OCI-M2 (cell line): ENCODE data around the gene PXK.

Source experiments
- DNase-seq: peaks from one replicate; lab custom pipeline; 2025; ENCODE audit not compliant: unreplicated experiment; lab: John Stamatoyannopoulos, UW

Gene PXK

DNA sequence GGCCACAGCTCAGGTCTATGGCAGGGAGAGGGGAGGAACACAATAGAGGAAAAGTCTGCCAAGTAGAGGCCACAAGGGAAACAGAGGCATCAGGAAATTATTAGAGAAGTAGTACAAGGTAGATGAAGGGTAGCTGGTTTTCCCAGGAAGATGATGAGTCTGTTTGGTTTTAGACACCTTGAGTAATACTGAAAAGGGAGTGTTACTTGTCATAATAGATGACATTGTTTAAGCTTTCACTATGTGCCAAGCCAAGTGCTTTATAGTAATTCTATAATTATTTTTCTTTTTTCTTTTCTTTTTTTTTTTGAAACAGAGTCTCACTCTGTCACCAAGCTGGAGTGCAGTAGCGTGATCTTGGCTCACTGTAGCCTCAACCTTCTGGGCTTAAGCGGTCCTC lies 13.7 kb downstream of the PXK start:
- DNase-seq, result no peak

DNA sequence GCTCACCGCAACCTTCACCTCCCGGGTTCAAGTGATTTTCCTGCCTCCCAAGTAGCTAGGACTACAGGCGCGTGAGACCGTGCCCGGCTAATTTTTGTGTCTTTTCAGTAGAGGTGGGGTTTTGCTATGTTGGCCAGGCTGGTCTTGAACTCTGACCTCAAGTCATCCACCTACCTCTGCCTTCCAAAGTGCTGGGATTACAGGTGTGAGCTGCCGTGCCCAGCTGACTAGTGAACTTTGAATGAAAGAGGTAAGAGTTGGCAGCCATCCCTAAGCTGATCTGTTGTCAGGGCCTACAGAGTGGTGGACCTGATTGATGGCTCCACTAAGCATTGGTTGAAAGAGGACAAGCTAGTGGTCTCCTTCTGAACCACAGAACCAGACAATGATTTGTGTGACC lies 15.3 kb downstream of the PXK start:
- DNase-seq, result no peak

DNA sequence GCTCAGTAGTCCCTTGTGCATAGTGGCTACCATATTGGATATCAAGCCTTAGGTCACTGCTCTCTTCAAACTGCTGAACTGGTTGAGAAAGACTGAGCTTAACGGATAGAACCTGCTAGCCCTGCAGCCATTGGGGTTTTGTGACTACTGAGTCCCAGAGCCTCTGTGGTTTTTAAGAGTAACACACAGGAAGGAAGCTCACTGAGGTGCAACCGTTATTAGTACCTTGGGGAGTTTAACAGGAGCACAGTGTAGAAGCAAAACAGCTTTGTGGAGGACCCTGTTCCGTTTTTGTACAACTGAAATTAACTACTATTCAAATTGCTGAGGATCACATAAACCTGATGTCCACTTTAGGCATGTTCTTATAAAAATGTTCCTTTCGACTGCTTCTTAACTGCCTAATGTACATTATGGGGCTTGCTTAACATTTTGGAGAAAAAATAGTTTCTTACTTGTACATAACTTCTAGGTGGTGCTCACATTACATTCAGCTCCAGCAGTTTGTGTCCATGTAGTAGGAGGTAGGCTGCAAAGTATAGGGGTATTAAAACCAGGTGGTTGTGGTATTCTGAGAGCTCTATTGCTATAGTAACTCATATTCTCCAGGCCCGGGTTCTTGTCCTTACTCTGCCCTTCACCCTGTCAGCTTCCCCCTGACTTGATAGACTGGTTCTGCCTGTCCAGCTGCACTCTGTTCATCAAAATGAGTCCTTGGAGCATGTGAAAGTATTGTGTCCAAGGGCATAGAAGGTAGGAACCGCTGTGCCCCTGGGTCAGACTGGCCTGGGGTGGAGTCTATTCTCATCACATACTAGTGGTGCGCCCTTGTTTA lies 17.3 kb downstream of the PXK start:
- no peak for DNase-seq

DNA sequence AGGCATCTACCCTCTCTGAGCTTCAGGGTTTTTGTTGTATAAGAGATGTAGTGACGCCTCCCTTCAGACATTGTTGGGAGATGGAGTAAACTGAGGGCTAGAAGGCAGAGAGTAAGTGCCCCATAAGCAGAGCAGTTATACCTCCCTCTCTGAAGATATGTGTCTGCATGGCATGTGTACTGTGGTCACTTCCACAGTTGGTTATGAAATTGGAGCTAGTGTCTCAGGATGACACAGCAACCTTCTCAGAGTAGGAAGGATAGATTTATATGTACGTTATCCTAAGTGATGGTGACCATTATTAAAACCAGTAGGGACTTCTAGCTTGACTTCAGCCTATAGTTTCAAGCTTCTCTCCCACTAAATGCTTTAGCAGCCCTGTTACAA lies 17.9 kb downstream of the PXK start:
- no peak for DNase-seq

DNA sequence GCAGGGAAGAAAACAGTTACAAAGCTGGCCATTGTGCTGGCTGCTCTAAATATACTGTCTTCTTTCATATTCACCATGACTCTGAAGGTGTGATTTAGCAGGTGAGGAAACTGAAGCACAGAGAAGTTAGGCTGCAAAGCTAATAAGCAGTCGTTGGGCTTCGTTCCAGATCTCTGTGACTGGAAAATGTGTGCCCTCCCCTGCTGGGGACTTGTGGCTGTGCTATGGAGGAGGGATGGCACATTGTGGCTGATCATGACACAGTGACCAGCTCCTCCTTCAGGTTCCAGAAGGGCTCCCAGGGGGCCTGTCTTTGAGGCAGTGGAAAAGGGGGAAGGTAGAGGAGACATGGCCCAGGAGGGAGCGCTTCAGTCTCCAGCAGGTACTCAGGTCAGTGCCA lies 19.2 kb downstream of the PXK start:
- DNase-seq, result no peak

DNA sequence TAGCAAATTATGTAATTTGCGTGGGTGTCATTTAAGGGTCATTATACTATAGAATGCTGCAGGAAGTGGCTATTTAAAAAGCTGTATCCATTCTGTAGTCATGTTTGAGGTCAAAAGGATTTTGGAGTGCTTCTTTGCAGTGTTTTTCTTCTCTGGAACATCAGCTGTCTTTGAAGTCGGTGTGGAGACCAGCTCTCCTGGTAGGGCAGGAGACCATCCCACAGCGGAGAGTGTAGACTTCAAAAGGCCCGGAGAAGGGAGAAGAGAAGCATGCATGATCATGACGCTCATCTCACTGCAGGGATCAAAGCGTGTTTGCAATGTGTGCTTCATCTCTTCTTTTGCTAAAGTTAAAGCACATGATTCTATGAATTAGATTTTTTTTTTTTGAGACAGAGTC lies 19.9 kb downstream of the PXK start:
- DNase-seq, result no peak

DNA sequence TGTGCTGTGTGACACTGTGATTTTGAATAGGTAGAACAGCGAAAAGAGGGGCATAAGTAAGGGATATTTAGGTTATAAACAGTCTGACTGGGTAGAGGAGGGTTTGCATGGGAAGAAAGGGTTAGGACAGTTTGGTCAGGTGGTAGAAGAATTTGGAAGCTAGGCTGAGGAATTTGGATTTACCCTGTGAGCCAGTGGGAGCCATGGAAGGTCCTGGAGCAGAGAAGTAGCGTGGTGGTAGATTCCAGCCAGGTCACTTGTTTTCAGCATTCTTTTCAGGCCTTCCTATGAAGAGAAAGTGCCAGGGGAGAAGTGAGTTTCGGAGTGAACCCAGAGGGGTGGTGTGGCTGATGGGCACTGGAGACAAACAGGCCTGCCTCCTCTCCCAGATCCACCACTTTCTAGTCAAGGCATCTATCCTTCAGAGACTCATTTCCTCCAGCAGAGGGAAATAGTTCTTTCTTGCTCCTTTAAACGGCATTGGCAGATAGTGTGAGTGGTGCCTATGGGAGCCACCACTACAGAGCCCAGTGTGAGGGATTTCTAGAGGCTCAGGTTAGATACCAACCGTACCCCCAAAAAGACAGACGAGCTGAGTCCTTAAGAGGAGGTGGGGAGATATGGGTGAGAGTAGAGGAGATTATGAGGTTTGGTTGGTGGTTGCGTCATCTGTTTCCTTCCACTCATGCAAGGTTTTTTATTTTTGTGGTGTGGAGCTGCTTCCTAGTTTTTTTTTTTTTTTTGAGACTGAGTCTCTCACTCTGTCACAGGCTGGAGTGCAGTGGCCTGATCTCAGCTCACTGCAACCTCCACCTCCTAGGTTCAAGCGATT lies 21.2 kb downstream of the PXK start:
- DNase-seq, result no peak

DNA sequence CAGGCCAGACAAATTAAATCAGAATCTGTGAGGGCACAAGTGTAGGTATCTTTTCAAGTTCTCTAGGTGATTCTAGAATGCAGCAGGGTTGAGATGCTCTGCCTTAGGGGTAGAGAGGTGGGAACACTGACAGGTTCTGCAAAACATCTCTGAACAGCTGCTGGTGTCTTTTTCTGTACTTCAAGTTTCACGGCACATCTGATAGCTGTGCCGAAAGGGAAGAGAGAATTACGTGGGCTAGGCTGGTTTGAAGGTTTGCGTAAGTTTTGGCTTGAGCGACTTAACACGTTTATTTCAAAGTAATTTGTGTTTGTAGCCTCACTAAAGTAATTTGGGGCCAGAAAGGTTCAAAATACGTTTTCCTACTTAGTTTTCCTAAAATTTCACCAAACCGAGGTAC lies 22.5 kb downstream of the PXK start:
- no peak for DNase-seq

DNA sequence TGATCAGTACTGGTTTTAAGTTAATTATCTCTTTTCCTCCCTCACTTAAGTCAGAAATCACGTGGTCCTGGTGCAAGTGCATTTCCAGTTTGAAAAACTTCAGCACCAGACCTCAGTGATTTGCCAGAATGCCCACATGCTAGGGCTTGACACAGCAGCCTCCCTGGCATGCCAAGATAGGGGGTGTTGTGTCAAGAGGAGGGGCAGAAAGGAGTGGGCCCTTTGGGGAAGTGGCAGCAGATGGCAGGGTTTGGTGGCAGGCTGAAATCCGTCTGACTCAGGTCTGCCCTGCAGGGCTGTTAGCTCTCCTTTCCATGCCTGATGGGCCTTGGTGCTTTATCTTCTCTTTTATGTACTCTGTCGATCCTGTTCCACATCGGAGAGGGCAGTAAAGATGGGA lies 23.4 kb downstream of the PXK start:
- DNase-seq, result no peak

DNA sequence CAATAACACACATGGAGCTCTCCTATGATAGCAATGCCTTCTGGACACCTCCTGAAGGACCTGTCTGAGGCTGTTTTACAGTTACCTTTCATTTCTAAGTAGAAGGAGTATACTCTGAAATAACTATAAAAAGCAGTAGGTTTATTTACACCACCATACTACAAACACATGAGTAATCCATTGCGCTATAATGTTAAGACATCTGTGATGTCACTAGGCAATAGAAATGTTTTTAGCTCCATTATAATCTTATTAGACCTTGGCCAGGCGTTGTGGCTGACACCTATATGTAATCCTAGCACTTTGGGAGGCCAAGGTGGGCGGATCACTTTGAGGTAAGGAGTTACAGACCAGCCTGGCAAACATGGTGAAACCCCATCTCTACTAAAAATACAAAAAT lies 24.7 kb downstream of the PXK start:
- DNase-seq, result no peak

DNA sequence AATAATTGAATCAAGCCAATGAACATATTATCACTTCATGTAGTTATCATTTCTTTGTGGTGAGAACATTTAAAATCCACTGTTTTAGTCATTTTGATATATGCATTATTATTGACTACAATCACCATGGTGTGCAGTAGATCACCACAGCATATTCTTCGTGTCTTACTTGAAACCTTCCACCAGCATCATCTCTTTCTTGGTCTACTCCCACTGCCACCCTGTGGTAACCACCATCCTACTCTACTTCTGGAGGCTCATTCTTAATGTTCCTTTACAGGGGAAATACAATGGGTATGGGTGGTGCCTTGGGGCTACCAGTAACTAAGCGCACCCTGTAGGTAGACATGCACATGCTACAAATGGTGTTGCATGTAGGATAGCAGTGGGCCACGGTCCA lies 25.4 kb downstream of the PXK start:
- no peak for DNase-seq

DNA sequence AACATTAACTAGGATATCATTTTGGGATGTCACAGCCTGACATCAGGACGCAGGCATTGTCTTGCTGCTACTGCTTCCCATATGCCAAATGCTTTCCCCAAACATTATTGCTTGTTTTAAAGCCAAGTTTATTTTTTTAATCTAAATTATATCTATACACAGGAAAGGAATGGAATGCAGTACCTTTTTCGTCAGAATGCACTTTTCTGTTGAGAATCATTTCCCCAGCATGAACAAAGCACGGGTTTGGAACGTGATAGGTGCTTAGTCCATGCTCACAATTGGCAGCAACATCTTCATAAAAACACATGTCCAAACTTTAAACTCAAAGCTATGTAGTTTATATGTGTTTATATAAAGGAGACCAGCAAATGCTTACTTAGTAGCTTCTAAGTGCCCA lies 26.1 kb downstream of the PXK start:
- DNase-seq, result no peak

DNA sequence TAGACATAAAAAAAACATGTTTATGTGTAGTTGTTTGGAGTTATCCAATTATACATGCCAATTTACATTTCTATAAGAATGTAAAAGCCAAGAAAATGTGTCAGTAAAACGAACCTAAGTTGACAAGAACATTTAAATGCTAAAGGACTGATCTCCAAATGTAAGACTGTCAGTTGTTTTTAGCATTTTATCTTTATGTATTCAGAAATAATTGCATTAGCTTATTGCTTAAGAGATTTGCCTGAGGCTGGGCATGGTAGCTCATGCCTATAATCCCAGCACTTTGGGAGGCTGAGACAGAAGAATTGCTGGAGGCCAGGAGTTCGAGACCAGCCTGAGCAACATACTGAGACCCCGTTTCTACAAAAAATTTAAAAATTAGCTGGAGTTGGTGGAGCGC lies 26.9 kb downstream of the PXK start:
- DNase-seq, result no peak

DNA sequence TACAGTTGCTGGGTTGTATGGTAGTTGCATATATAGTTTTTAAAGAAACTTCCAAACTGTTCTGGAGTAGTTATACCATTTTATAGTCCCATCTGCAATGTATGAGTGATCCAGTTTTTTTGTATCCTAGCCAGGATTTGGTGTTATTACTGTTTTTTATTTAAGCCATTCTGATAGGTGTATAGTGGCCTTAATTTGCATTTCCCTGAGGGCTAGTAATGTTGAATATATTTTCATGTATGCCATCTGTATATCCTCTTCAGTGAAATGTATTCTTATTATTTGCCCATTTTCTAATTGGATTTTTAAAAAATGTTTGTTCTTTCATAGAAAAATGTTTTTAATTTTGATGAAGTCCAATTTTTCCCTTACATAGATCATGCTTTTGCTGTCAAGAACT lies 29.2 kb downstream of the PXK start:
- no peak for DNase-seq

DNA sequence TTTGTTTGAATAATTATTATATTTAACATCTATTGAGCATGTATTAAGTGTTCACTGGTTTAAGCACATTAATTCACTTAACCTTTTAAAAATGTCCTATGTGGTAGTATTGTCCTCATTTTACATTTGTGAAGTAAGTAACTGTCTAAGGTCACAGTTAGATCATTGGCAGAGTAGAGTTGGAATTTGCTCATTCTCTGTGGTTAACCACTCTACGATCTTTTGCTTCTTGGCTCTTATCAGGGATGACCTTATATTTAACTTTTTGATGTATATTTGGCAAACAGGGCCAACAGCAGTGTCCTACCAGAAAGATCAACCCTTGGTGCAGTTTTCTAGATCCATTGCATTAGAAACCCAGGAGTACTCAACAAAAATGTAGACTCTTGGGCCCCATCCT lies 34.0 kb downstream of the PXK start:
- no peak for DNase-seq

DNA sequence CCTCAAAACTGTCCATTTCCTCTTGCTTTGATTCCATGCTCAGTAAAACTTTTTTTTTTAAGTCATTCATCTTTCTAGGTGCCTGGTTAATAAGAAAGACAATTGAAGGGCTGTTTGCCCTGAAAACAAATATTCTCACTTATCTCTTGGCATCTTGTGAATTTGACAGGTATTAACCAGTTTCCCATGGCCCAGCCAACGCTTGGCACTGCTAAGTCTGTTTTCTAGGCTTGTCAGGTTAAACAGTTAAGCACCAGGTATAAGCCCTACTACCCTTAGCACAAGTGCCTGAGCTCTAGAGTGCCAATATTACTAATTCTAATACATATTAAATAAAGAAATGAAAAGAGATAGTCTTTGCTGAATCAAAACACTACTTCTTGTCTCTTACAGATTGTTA lies 36.3 kb downstream of the PXK start:
- DNase-seq, result no peak

DNA sequence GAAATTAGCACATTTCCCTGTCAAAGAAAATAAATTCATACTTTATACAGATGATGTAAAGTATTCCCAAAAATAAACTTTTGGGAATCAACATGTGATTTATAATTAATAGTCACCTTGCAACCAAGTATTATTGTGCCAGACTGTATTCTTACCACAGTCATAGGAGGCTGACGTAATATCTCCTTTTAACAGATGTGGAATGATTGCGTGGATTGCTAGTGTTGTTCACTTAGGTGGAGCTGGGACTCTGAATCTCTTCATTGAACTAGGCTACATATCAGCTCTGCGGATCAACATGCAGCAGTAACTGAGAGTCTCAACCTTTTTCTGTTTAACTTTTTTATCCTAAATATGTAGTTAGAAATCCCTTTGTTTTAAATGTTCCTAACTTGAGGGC lies 37.2 kb downstream of the PXK start:
- DNase-seq, result no peak

DNA sequence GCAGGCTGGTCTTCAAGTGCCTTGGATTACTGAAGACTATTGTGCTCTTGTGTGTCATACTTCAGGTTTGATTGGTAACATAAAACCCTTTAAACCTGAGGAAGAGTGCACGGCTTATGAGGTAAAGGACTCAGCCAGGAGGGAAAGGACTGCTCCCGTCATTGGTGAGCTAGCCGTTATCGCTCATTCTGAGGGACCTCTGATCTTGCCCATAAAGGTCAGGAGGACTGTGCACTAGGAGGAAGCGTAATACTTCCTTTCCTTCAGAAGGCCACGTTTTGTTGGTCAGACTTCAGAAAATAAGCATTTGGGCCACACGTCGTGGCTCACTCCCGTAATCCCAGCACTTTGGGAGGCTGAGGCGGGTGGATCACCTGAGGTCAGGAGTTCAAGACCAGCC lies 37.7 kb downstream of the PXK start:
- DNase-seq, result no peak

DNA sequence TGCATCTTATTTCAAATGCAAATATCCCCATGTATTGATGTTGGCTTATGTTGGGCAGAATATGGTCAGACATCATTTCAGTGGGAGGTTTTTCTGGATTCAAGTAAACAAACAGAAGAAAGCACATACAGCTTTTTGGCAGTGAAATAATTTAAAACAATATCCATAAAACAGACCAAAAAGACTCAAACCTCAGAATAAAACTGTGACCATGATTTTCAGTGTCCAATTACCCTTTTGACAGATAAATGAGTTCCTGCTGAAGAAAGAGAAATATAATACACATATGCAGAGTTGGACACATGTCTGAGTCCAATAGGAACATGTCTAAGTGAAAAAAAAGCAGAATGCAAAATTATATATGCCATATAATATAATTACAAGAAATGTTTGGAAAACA lies 39.1 kb downstream of the PXK start:
- DNase-seq, result no peak

DNA sequence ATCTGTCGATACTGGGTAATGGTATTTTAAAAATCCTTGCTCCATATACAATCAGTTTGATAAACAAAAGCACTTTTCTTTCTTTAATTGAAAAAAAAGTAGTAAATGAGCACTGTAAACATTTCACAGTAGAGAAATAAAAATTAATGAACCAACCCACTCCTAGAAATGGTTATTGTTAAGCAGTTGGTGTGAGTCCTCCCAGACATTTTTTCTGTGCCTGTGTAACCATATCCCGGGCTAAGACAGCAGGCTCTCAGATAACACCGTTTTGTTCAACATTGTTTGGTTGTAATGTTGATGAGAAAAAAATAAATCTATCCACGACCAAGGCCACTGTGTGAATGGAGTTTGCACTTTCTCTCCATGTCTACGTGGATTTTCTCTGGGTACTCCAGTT lies 42.6 kb downstream of the PXK start:
- DNase-seq, result no peak

DNA sequence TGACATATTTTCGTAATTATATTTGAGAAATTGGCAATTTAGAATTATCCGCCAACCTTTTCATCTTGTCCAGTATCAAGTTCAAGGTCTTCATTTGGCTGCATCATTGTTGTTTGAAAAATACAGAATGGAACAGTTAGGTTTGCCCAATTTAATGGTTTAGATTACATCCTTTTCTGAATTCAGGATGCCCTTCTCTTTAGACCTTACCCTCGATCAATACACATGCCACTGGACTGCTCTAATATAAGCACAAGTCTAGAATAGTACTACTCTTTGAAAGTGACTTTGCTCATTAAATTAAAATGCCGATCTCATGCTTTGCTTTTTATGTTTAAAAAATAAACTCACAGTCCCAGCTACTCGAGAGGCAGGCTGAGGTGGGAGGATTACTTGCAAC lies 44.5 kb downstream of the PXK start:
- no peak for DNase-seq

DNA sequence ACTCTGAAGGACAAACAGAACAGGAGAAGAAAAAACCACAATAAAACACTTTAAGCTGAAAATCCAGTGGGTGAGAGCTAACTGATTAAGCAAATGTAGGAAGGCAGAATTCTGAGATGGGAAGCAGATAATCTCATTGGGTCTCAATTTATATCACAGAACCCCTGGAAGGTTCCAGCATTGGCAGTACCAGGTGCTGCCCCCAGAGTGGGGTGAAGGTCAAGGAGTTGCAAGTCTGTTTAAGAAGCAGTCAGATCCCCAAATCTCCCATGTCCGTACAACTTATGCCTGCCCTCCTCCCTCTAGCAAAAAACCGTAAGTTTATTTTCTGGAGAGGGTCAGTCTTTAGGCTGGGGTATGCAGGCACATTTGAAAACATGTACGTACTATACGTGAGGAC lies 45.1 kb downstream of the PXK start:
- no peak for DNase-seq
